ENCODE data around the gene FAM120AOS.
"Not testable (repeated sequence)": the region's sequence is repeated elsewhere in the genome, so short reads cannot be mapped to it uniquely, and the experiment has no call there.

The FAM120AOS gene

DNA sequence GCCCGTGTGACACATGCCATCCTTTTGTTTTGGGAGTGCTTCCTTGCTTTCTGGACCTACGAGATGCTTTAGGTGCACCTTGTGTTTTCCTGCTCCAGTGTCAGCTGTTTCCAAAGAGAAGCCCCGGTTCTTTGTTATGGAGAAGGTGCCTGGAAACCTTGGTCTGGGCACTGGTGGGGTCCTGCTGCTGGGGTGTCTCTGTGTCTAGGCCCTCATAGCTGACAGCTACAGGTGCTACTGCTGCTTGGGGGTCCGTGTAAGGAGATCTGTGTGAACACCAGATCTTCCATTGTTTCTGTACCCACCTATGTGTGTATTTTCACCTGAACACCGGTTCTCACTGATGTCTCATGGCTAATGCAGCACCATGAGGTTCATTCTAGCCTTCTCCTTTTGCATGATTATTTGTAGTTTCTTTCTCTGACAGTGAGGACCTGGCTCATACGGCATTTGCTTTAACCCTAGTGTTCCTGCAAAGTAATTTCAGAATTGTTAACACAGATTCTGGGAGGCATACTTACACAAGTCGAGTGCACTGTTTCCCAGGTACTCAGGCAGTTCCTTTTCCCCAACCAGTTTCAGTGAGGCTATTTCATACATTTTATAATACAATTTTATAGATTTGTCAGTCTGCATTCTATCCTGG is 13.2 kb upstream of the FAM120AOS start:
- DNase-seq, result no peak

DNA sequence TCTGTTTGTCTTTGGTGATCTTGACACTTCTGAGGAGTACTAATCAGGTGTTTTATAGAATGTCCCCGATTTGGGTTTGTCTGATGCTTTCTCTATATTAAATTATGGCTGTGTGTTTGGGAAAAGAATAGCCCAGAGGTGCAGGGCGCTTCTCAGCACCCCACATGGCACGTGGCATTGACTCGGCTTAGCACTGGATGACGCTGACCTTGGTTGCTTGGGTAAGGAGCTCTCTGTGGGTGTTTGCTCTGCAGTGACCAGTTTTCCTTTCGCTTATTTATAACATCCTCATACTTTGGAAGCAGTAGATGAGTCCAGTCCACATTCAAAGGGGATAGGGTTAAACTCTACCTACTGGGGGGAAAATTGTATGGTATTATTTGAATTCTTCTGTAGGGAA is 12.5 kb upstream of the FAM120AOS start:
- no peak for DNase-seq

DNA sequence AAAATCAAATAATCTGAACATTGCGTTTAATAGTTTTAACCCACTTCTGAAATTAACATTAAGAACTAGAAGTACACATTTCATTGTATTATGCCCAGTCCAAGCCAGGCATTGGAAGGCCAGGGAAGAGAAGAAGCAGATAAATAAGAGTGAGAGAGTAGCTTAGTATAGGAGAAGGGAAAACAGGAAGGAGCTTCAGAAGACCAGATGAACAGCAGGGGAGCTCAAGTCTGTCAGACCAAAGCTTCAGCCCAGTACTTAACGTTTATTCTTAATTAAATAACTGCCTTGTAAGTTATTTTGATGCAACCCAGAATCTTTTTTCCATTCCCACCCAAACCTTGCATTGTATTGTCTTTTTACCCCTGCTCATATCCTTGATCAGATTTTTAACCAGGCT is 11.5 kb upstream of the FAM120AOS start:
- DNase-seq, result no peak

DNA sequence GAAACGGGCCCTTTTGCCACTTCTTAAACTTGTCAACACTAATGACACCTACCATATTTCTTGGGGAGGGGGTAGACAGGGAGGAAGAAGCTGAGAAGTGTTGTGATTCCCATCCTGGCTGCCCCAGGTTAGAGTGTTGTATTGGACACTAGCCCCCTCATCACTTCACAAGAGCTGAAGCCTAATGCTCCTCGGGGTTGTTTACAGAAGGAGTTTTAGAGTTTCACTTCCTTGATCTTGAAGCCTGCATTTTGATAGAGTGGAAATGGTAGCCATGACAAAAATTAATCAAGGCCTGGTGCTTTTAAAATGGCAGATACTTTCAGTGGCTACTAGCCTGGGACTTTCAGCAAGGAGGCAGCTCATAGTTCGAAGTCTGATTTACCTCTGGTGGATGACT is 11.0 kb upstream of the FAM120AOS start:
- no peak for DNase-seq

DNA sequence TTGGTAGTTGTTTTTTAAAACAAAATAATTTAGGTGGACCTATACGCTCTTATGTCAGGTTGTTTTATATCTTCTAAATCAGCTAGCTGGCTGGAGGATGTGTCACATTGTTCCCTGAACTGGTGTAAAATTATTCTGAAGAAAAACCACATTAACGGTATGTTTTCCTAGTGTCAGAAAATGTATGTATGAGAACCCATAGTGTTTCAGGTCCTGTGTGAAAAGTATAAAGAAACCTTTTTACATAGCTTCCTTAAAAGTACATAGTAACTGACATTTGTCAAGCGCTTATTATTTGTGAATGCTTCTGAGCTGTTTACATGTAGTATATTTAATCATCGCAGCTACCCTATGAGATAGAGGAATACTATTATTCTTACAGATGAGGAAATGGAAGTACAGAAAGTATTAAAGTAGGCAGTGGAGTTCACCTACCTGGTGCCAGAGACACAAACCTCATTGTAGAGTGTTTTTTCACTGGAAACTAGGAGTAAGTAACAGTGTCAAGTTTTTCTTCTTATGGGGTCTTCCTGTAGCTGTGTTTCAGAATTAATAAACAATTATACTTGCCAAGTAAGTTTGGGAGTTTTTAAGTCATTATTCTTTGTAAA is 10.4 kb upstream of the FAM120AOS start:
- DNase-seq, result no peak

DNA sequence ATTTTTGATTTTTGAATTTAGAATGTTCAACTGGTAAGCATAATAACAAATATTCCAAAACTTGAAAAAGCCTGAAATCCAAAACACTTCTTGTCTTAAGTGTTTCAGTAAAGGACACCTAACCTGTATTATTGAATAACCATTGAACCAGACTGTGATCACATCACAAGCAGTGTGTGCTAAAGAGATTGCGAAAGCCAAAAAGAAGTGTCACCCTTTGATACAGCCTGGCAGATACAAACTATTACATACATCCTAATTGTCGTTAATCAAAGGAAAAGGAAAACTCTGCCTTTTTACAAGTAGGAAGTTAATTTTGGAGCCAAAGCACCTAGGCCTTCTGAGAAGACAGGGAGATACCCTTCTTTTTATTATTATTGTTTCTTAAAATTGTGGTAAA is 8.4 kb upstream of the FAM120AOS start:
- no peak for DNase-seq

DNA sequence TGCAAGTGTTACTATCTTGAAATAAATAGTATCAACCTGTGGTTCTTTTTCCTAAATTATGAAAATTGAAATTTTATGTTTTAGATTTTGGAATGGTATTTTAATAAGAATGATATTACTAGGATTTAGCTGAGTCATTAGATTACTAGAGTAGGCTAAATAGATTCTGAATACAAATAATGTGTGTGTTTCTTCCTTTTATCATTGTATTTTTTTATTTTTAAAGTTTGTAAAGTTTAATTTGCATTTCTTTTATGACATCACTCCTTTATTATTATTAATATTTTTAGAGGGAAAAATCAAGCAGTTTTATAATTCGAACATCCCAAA is 8.0 kb upstream of the FAM120AOS start:
- no peak for DNase-seq

DNA sequence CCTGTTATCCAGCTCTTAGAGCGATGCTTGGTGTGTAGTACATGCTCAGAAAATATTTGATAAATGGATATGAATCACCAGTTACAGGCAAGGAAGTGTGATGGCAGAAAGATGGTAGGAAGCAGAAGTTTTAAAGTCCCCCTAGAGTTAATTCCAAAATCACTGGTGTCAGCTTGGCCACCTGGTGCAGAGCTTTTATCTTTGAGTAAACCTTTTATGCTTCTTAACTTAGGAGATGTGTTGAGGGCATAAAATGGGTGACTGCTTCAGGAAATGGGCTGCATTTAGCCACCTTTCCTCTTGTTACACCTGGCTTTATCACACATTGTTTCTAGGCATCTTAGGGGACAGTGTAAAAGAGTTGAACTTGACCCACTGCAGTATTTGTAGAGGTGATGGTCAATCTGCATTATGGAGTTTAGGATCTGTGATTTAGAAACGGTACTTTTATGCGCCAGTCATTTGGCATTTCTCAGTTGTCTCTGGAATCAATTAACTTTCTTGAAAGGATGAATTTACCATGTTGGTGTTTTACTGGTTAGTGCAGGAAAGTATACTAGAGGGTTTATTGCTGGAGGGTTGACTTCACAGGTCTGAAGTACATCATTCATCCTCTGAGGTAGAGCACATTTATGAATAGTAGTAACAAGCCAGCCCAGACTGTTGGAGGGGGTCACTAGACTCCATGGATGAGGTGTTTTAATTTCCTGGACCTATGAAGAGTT is 7.5 kb upstream of the FAM120AOS start:
- DNase-seq, result no peak

DNA sequence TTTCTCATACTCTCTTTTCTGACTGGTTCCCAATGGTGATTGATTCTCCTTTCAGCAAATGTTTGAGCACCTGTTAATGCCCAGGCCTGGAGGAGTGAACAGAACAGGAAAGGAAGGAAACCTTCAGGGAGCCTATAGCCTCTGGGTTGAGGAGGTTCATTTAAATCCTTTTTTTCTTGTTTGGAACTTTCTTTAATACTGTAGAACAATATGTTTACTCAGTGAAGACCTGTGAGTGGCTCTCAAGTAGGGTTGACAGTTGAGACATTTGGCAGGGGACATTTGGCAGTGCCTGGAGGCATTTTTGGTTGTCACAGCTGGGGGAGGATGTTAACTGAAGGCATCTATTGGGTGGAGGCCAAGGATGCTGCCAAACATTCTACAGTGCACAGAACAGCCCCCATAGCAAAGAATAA is 6.1 kb upstream of the FAM120AOS start:
- no peak for DNase-seq

DNA sequence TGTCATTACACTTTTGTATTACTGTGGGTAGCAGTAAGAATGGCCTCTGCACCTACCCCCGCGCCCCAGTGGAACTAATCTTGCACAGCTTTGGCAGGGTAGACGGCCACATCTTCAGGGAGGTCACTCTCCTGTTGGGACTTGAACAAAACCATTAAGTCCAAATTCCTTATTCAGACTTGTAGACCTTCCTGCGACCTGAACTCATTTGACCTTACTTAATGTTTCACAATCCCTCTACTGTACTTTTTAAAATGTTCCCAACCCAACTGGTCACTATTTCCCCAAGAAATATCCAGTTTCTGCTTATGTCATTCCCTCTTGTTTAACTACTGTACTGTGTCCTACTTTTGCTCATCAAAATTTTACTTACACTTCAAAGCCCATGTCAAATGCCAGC is 5.3 kb upstream of the FAM120AOS start:
- no peak for DNase-seq

DNA sequence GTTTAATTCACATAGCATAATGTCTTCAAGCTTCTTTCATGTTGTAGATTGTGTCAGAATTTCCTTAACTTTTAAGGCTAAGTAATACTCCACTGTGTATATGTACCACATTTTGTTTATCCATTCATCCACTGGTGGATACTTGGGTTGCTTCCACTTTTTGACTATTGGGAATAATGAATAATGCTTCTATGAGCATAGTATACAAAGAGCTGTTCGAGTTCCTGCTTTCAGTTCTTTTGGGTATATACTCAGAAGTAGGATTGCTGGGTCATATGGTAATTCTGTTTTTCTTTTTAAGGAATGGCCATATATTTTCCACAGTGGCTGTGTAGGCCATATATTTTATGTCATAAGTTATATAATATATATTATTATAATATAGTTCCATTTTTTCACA is 3.6 kb upstream of the FAM120AOS start:
- no peak for DNase-seq

DNA sequence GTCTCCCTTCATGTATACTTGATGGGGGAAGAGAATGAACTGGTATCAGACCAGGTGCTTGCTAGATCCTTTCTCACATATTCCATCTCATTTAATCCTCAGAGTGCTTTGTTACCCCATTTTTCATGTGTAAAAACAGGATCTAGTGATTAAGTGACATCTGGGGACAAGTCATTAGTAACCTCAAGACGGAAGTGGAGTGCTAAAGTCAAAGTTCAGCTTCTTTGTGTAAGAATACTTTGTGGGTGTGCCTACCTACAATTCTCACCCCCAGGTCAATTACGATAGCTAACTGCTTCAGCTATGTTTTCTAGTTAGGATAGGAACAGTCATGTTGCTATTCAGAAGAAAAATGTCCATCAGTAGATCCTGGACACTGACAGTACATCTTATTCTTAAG is 3.1 kb upstream of the FAM120AOS start:
- DNase-seq, result no peak

DNA sequence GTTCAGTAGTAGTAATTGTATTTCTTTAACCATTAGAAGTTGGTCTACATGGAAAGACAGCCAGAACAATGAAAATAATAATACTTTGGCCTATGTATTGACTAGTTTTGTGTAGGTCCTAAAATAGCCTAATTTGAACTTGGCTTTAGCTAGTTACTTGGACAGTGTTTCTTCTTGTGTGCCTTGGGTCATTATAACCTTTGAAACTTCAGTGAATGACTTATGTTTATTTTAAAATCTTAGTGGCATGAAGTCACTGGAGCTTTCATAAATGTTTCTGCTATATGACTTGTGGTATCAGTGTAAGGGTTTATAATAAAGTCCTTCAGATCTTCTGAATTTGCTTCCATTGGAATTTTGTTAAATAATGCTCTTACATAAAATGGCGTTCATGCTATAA is 2.6 kb upstream of the FAM120AOS start:
- no peak for DNase-seq

DNA sequence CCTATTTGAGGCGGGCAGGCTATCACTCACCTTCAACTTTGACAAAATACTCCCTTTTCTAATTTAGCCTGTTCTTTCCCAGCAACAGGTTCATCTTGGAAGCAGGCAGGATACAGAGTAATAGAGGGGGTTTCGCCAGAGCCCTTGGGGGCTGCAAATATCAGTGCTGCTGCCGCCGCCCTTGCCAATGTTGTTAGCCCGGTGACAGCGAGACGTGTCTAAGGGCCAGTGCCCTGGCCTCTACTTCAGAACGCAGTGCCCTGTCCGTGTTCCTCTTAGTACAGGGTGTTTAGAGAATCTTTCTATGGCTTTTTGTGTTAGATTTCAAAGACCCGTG is 703 bp downstream of the FAM120AOS start:
- no peak for DNase-seq

DNA sequence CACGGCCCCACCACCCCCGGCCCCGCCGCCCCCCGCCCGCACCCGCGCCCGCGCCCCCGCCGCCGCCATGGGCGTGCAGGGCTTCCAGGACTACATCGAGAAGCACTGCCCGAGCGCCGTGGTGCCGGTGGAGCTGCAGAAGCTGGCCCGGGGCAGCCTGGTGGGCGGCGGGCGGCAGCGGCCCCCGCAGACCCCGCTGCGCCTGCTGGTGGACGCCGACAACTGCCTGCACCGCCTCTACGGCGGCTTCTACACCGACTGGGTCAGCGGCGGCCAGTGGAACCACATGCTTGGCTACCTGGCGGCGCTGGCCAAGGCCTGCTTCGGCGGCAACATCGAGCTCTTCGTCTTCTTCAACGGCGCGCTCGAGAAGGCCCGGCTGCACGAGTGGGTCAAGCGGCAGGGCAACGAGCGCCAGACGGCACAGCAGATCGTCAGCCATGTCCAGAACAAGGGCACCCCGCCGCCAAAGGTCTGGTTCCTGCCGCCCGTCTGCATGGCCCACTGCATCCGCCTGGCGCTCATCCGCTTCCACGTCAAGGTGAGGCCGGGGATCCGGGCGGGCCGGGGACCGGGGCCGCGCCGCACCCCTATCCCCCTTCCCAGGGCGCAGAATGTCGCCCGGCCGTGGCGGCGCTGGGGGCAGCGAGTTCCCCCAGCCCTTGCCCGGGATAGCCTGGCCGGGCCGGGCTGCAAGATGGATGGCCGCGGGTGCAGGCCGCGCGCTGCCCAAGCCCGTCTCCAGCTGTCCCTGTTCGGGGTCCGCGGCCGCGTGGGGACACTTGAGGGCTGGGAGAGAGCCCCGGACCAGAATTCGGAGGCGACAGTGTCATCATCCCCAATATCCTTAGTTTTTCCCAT is 1.3 kb downstream of the FAM120AOS start:
- peak; percentile 35 for DNase-seq

DNA sequence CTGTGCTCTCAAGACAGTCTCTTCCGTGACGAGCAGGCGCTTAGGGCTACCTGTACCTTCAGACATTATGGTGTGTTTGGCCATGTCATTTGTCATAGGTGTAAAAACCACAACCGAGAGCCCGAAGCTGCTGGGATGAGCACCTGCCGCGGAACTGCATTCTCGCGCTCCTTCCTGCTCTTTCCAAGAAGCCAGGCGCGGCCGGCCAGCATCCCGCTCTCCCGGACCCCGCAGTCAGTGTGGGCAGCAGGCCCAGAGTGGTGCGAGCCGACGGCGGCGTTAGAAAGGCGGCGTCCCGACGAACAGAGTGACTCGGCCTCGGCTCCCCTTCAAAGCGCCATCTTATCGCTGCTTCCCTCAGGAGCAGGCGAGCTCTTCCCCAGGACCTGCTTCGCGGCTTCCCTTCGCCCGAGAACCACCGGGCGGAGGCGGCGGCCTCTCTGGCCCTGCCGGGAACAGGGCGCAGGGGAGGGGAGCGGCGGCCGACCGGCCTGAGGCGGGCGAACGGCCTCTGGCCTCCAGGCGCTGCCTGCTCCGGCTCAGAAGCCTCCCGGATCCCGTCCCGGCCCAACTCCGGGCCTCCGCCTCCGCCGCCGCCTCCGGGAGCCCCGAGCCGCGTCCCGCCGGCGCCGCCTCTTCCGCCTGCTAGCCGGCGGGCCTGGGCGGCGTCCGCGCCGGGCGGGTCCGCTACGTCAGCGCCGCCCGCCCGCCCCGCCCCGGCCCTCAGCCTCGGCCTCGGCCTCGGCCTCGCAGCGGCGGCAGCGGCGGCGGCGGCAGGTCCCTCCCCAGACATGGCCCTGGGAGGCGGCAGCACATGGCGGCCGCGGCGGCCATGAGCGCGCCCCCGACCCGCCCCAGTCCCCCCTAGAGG is 2.2 kb downstream of the FAM120AOS start, which contains the start of gene FAM120A:
Gene FAM120A (plus strand): TSS at position 741 of the 871 bp plus-strand sequence. CDS start 231 bp downstream, outside the sequence.
- peak; percentile 66 for DNase-seq

DNA sequence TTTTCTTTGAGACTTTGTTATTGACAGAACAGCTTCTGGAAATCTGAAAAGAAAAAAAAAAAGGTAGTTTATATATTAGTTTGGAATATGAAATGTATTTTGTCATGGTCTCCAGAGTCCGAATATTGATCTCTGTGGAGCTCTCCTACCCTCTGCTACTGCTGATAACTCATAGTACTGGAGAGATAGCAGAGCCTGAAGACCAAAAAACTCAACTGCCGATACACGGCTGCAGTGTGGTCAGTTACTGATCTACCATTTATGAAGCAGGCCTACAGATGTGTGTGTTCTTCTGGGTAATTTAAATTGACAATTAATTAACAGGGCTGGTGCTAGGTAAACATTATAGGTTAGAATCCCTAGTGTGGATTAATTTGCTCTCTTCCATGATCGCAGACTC is 5.7 kb downstream of the FAM120AOS start:
- DNase-seq, result no peak

DNA sequence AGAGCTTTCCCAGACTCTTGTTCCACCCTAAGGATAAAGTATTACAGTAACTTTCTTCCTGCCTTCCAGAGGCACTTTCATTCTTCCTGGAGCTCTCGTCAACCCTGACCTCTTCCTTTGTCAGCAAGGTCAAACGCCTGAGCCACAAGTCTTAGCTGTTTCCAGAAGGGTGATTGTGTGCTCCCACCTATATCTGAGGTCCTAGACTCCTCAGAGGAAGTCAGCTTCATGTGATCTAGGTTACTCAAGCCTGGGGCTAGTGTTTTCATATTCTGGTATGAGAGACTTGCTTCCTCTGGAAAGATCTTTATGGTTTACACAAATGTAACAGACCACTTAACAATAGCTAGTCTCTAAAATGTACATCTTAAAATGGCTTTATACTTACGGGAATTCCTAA is 7.3 kb downstream of the FAM120AOS start:
- DNase-seq, result no peak

DNA sequence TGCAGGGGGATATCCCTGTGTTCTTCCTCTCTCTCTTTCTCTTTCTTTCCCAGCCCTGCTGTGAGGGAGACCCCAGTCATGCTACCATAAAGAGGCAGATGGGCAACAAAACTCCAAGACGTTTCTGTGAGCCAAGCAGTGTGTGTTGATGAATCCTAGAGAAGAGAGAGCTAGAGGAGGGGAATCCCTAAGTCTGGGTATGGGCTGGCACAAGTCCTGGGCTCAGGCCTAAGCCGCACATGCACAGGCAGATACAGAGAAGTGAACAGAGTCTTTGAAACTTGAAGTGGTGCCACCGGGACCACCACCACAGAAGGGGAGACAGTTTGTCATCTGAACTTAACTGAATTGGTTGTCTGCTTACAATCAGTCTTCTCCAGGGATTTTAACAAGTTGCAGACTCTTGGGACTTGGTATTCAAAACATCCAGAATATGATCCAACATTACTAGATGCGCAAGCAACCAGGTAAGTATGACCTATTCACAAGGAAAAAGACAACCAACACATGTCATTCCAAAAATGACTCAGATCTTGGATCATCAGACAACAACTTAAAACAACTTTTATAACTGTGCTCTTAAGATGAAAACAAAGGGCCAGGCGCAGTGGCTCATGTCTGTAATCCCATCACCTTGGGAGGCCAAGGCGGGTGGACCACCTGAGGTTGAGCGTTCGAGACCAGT is 12.3 kb downstream of the FAM120AOS start:
- DNase-seq, result no peak

DNA sequence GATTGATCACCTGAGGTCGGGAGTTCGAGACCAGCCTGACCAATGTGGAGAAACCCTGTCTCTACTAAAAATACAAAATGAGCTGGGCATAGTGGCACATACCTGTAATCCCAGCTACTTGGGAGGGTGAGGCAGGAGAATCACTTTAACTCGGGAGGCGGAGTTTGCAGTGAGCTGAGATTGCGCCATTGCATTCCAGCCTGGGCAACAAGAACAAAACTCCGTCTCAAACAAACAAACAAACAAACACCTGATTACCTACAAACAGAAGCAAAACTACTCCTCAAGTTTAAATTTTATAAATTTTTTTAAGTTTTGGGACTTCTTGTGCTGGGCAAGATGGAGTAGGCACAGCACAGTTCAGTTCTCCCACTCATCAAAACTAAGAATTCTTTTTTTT is 14.1 kb downstream of the FAM120AOS start:
- not testable (repeated sequence) for DNase-seq

DNA sequence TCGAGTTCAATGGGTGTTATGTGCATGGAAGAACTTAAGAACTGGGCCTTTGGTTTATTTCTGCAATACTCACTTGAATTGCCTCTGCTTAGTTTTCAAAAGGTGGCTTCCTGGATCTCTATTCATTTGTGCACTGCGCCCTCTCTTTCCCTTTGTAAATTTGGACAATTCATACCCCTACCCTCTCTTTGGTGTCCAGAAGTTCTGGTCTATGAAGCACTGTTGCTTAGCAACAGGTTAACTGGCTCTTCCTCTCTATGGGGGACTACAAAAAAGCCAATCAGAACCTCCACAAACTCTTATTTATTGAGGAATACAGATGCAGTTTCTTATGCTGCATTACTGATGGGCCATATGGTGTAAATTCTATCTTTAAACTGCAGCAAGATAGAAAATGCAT is 15.4 kb downstream of the FAM120AOS start:
- DNase-seq, result no peak
